Thyroid gland (tissue), 4 donors: ENCODE results near the gene SFSWAP.

Source experiments
- CTCF ChIP-seq, 6 experiments: fragments of 200-600 bp in 3 of 6; fragments of 450-650 bp in 3 of 6; sonication (generic) in 3 of 6; IDR thresholded peaks; one replicate each; pipeline ENCODE4 v1.5.1; 2016 to 2019; ENCODE audit warnings: antibody characterized with exemption in 6 of 6, mild to moderate bottlenecking in 2 of 6, inconsistent platforms in 1 of 6, moderate library complexity in 1 of 6
- POLR2A ChIP-seq, 2 donors: fragments of 450-650 bp; IDR thresholded peaks; one replicate each; pipeline ENCODE4 v1.6.1; 2017; ENCODE audit warnings: antibody characterized with exemption in 2 of 2, mild to moderate bottlenecking in 2 of 2, moderate library complexity in 1 of 2

GRCh38 chr12:131789638-131790037 lies 78.7 kb downstream of the SFSWAP start:
- TF ChIP-seq CTCF (IDR thresholded peaks at IDR 0.05), result no peak
- TF ChIP-seq POLR2A (IDR thresholded peaks at IDR 0.05), result no peak
